Prostate gland (tissue), 2 donors: Measurements from ENCODE around the gene PAF1.

Experiments used
- CTCF ChIP-seq, 4 experiments: fragments of 200-600 bp in 2 of 4; fragments of 450-650 bp in 2 of 4; sonication (generic) in 2 of 4; IDR thresholded peaks; 1 replicate in 3 of 4; 2 replicates in 1 of 4; pipeline ENCODE4 v1.5.1; 2016 to 2019; ENCODE audit warnings: antibody characterized with exemption in 4 of 4, mild to moderate bottlenecking in 2 of 4, moderate library complexity in 2 of 4
- POLR2A ChIP-seq: fragments of 450-650 bp; IDR thresholded peaks from one replicate; pipeline ENCODE4 v1.6.1; 2016; ENCODE audit warnings: antibody characterized with exemption, mild to moderate bottlenecking

- TF ChIP-seq CTCF (IDR thresholded peaks at IDR 0.05) (peak in 1 of 4 experiments; percentile 25), POLR2A (peak; percentile 54)
These were observed 11.7 kb upstream of the PAF1 start for GRCh38 chr19:39402346-39403300.
